ENCODE data around the gene NRP2.

The NRP2 gene

GRCh38 chr2:205759732-205760131, 77.4 kb downstream of the NRP2 start:
- no peak overlapping the region for H3K4me2 ChIP-seq (ENCODE audit: low read length)
- H3K4me3 ChIP-seq (ENCODE audit: low read length), result no peak overlapping the region
- H3K9me3 ChIP-seq (ENCODE audit: control insufficient read depth, insufficient read depth, low read length), result no peaks in the 10 kb centered on the region
- no peaks in the 10 kb centered on the region for H3K36me3 ChIP-seq (ENCODE audit: control insufficient read depth, low read length)
- H3K27ac ChIP-seq (ENCODE audit: low read depth, low read length), result no peak overlapping the region
- H3K79me2 ChIP-seq (ENCODE audit: control insufficient read depth, low read length), result no peaks in the 10 kb centered on the region
- TF ChIP-seq, protein P1, sequence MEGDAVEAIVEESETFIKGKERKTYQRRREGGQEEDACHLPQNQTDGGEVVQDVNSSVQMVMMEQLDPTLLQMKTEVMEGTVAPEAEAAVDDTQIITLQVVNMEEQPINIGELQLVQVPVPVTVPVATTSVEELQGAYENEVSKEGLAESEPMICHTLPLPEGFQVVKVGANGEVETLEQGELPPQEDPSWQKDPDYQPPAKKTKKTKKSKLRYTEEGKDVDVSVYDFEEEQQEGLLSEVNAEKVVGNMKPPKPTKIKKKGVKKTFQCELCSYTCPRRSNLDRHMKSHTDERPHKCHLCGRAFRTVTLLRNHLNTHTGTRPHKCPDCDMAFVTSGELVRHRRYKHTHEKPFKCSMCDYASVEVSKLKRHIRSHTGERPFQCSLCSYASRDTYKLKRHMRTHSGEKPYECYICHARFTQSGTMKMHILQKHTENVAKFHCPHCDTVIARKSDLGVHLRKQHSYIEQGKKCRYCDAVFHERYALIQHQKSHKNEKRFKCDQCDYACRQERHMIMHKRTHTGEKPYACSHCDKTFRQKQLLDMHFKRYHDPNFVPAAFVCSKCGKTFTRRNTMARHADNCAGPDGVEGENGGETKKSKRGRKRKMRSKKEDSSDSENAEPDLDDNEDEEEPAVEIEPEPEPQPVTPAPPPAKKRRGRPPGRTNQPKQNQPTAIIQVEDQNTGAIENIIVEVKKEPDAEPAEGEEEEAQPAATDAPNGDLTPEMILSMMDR (IDR thresholded peaks at IDR 0.05; ENCODE audit: low read depth, low read length, poor library complexity, severe bottlenecking), result no peak
- no peak for TF ChIP-seq EZH2phosphoT487 (IDR thresholded peaks at IDR 0.05; ENCODE audit: borderline replicate concordance, low read length)
- H3K27me3 ChIP-seq (ENCODE audit: control insufficient read depth, low read length), result no peaks in the 10 kb centered on the region
- H4K20me1 ChIP-seq (ENCODE audit: control insufficient read depth, insufficient read depth, low read depth, low read length), result no peaks in the 10 kb centered on the region
- H3K9me2 ChIP-seq (replicated peaks; ENCODE audit: control insufficient read depth, low read length), result no peaks in the 10 kb centered on the region
- H3F3A ChIP-seq (ENCODE audit: control insufficient read depth, insufficient read depth), result no peaks in the 10 kb centered on the region
- H3K4me1 ChIP-seq (ENCODE audit: control insufficient read depth, low read length), result no peaks in the 10 kb centered on the region

GRCh38 chr2:205760157-205760556, 77.9 kb downstream of the NRP2 start:
- no peaks in the 10 kb centered on the region for H3K4me1 ChIP-seq (ENCODE audit: control insufficient read depth, low read length)
- no peaks in the 10 kb centered on the region for H3K79me2 ChIP-seq (ENCODE audit: control insufficient read depth, low read length)
- H3K9me3 ChIP-seq (ENCODE audit: control insufficient read depth, insufficient read depth, low read length), result no peaks in the 10 kb centered on the region
- no peaks in the 10 kb centered on the region for H3F3A ChIP-seq (ENCODE audit: control insufficient read depth, insufficient read depth)
- no peaks in the 10 kb centered on the region for H3K36me3 ChIP-seq (ENCODE audit: control insufficient read depth, low read length)
- no peak overlapping the region for H3K4me2 ChIP-seq (ENCODE audit: low read length)
- H3K27ac ChIP-seq (ENCODE audit: low read depth, low read length), result no peak overlapping the region
- H3K9me2 ChIP-seq (replicated peaks; ENCODE audit: control insufficient read depth, low read length), result no peaks in the 10 kb centered on the region
- H4K20me1 ChIP-seq (ENCODE audit: control insufficient read depth, insufficient read depth, low read depth, low read length), result no peaks in the 10 kb centered on the region
- no peaks in the 10 kb centered on the region for H3K27me3 ChIP-seq (ENCODE audit: control insufficient read depth, low read length)
- no peak overlapping the region for H3K4me3 ChIP-seq (ENCODE audit: low read length)
- TF ChIP-seq, protein P1 (IDR thresholded peaks at IDR 0.05; ENCODE audit: low read depth, low read length, poor library complexity, severe bottlenecking), result no peak
- no peak for TF ChIP-seq EZH2phosphoT487 (IDR thresholded peaks at IDR 0.05; ENCODE audit: borderline replicate concordance, low read length)

DNA sequence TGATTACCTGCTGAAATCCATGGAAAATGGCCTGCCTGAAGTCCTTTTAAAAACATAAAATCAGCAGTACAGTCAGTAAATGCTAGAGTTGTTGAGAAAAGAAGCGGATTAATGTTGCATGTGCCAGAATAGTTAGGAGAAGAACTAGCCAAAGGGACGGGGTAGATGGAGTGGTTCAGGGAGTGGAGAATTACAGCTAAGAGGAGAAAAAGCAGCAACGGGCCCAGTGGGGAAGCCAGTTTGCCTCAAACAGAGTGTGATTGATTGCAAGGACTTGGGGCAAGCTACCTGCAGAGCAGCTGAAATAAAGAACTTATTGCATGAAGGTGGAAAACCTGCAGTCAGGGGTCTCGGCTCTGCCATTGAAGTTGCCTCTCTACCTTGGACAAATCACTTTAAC, 79.1 kb downstream of the NRP2 start:
- TF ChIP-seq, protein P1 (IDR thresholded peaks at IDR 0.05; ENCODE audit: low read depth, low read length, poor library complexity, severe bottlenecking), result no peak
- TF ChIP-seq EZH2phosphoT487 (IDR thresholded peaks at IDR 0.05; ENCODE audit: borderline replicate concordance, low read length), result no peak
- H3K79me2 ChIP-seq (ENCODE audit: control insufficient read depth, low read length), result no peaks in the 10 kb centered on the region
- no peaks in the 10 kb centered on the region for H3F3A ChIP-seq (ENCODE audit: control insufficient read depth, insufficient read depth)
- H3K4me2 ChIP-seq (ENCODE audit: low read length), result no peak overlapping the region
- no peaks in the 10 kb centered on the region for H3K27me3 ChIP-seq (ENCODE audit: control insufficient read depth, low read length)
- H3K4me3 ChIP-seq (ENCODE audit: low read length), result no peak overlapping the region
- no peaks in the 10 kb centered on the region for H3K9me2 ChIP-seq (replicated peaks; ENCODE audit: control insufficient read depth, low read length)
- no peaks in the 10 kb centered on the region for H3K9me3 ChIP-seq (ENCODE audit: control insufficient read depth, insufficient read depth, low read length)
- no peaks in the 10 kb centered on the region for H4K20me1 ChIP-seq (ENCODE audit: control insufficient read depth, insufficient read depth, low read depth, low read length)
- no peaks in the 10 kb centered on the region for H3K4me1 ChIP-seq (ENCODE audit: control insufficient read depth, low read length)
- H3K27ac ChIP-seq (ENCODE audit: low read depth, low read length), result no peak overlapping the region
- H3K36me3 ChIP-seq (ENCODE audit: control insufficient read depth, low read length), result no peaks in the 10 kb centered on the region

DNA sequence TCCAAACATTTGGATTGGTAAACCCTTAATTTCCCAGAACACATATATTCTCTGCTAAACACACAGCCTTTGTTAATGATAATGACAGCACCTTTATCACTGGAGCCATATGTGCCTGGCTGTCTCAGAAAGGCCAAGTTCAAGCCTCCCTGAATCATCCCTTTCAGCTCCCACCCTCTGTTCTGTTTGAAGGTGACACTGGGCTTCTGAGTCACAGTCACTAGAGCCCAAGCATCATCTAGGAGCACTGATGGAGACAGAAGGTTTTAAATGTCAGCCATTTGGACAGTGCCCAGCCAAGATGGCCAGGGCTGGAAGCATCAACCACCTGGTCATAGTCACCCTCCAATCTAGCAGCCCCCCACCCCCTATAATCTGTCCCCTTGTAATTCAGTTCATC, 80.6 kb downstream of the NRP2 start:
- Histone ChIP-seq H4K20me1 (ENCODE audit: control insufficient read depth, insufficient read depth, low read depth, low read length) (no peaks in the 10 kb centered on the region), H3K27ac (ENCODE audit: low read depth, low read length) (no peak overlapping the region), H3F3A (ENCODE audit: control insufficient read depth, insufficient read depth) (no peaks in the 10 kb centered on the region), H3K9me2 (replicated peaks; ENCODE audit: control insufficient read depth, low read length) (no peaks in the 10 kb centered on the region), H3K27me3 (ENCODE audit: control insufficient read depth, low read length) (no peaks in the 10 kb centered on the region), H3K4me1 (ENCODE audit: control insufficient read depth, low read length) (no peaks in the 10 kb centered on the region), H3K9me3 (ENCODE audit: control insufficient read depth, insufficient read depth, low read length) (no peaks in the 10 kb centered on the region), H3K36me3 (ENCODE audit: control insufficient read depth, low read length) (no peaks in the 10 kb centered on the region), H3K79me2 (ENCODE audit: control insufficient read depth, low read length) (no peaks in the 10 kb centered on the region), H3K4me2 (ENCODE audit: low read length) (no peak overlapping the region), H3K4me3 (ENCODE audit: low read length) (no peak overlapping the region)
- TF ChIP-seq EZH2phosphoT487 (IDR thresholded peaks at IDR 0.05; ENCODE audit: borderline replicate concordance, low read length), result no peak
- TF ChIP-seq, protein P1 (IDR thresholded peaks at IDR 0.05; ENCODE audit: low read depth, low read length, poor library complexity, severe bottlenecking), result no peak

Measured in DOHH2 (cell line).